Activated T-cell treated with anti-CD3 and anti-CD28 coated beads, Interleukin-2, amount 50 U/mL, for 48 hours (primary cell): Measurements from ENCODE around the gene SMARCA4.
"Not testable (repeated sequence)": the region's sequence is repeated elsewhere in the genome, so short reads cannot be mapped to it uniquely, and the experiment has no call there.

Experiments used
- DNase-seq, 2 experiments: peaks; one replicate each; pipeline ENCODE4 v3.0.0-alpha.2; 2020

SMARCA4 gene

GRCh38 chr19:11076792-11077191 is 116.0 kb downstream of the SMARCA4 start:
- DNase-seq: not testable (repeated sequence)

GRCh38 chr19:11078893-11079292 is 118.1 kb downstream of the SMARCA4 start:
- DNase-seq: no peak

GRCh38 chr19:11079999-11080398 is 119.2 kb downstream of the SMARCA4 start:
- DNase-seq: no peak

GRCh38 chr19:11087870-11088505 is 127.2 kb downstream of the SMARCA4 start:
- DNase-seq: no peak

GRCh38 chr19:11088506-11089253 is 127.8 kb downstream of the SMARCA4 start:
- DNase-seq: no peak

- peak; percentile 86 to 87 for DNase-seq
These were observed 128.6 kb downstream of the SMARCA4 start, which contains the start of gene LDLR for GRCh38 chr19:11089254-11090013. Gene LDLR (plus strand): TSS chr19:11089463. CDS start chr19:11089549, 86 bp downstream.

- DNase-seq: not testable (repeated sequence)
These were observed 129.1 kb downstream of the SMARCA4 start for GRCh38 chr19:11090014-11090263.

- DNase-seq: peak; percentile 98
These were observed 129.6 kb downstream of the SMARCA4 start for GRCh38 chr19:11090264-11090996.

- DNase-seq: no peak
These were observed 130.3 kb downstream of the SMARCA4 start for GRCh38 chr19:11090997-11091702.

GRCh38 chr19:11091703-11092153 is 130.9 kb downstream of the SMARCA4 start:
- peak; percentile 64 to 67 for DNase-seq

GRCh38 chr19:11092181-11092538 is 131.3 kb downstream of the SMARCA4 start:
- DNase-seq: peak in 1 of 2 experiments; percentile 41

- no peak for DNase-seq
These were observed 132.9 kb downstream of the SMARCA4 start for GRCh38 chr19:11093689-11094238.

- no peak for DNase-seq
These were observed 133.7 kb downstream of the SMARCA4 start for GRCh38 chr19:11094520-11094894.

- DNase-seq: peak; percentile 61 to 67
These were observed 135.5 kb downstream of the SMARCA4 start for GRCh38 chr19:11096210-11096841.

- not testable (repeated sequence) for DNase-seq
These were observed 136.5 kb downstream of the SMARCA4 start for GRCh38 chr19:11097367-11097766.

GRCh38 chr19:11098327-11098726 is 137.5 kb downstream of the SMARCA4 start:
- no peak for DNase-seq

- no peak for DNase-seq
These were observed 138.0 kb downstream of the SMARCA4 start for GRCh38 chr19:11098861-11099260.

- no peak for DNase-seq
These were observed 139.2 kb downstream of the SMARCA4 start for GRCh38 chr19:11100049-11100448.

GRCh38 chr19:11101057-11101456 is 140.2 kb downstream of the SMARCA4 start:
- no peak for DNase-seq

- DNase-seq: no peak
These were observed 142.1 kb downstream of the SMARCA4 start for GRCh38 chr19:11102944-11103343.

- DNase-seq: not testable (repeated sequence)
These were observed 142.8 kb downstream of the SMARCA4 start for GRCh38 chr19:11103667-11104066.
